Stimulated activated CD4-positive, alpha-beta T cell treated with anti-CD3 and anti-CD28 coated beads, TNF-alpha, amount 100 ng/mL, for 1 hour (primary cell): ENCODE data around the gene ERC2.

Experiments
- DNase-seq, 3 donors: peaks; one replicate each; pipeline ENCODE4 v3.0.0-alpha.2; 2020; ENCODE audit warnings: low read depth in 3 of 3, low spot score in 1 of 3

Gene ERC2

GRCh38 chr3:55658690-55659562 is 809.3 kb downstream of the ERC2 start:
- DNase-seq: no peak

- DNase-seq: no peak
Observed at GRCh38 chr3:55658270-55658669, 810.0 kb downstream of the ERC2 start.

GRCh38 chr3:55655544-55655943 is 812.7 kb downstream of the ERC2 start:
- no peak for DNase-seq

GRCh38 chr3:55654123-55654760 is 814.0 kb downstream of the ERC2 start:
- DNase-seq: no peak

GRCh38 chr3:55651011-55651410 is 817.3 kb downstream of the ERC2 start:
- DNase-seq: no peak

- no peak for DNase-seq
Observed at GRCh38 chr3:55650011-55650410, 818.3 kb downstream of the ERC2 start.

GRCh38 chr3:55649554-55649953 is 818.7 kb downstream of the ERC2 start:
- DNase-seq: no peak

- no peak for DNase-seq
Observed at GRCh38 chr3:55648591-55649318, 819.5 kb downstream of the ERC2 start.

GRCh38 chr3:55647670-55648069 is 820.6 kb downstream of the ERC2 start:
- no peak for DNase-seq

GRCh38 chr3:55647063-55647462 is 821.2 kb downstream of the ERC2 start:
- no peak for DNase-seq

GRCh38 chr3:55646121-55646520 is 822.1 kb downstream of the ERC2 start:
- no peak for DNase-seq

GRCh38 chr3:55645422-55645821 is 822.8 kb downstream of the ERC2 start:
- DNase-seq: no peak

- DNase-seq: no peak
Observed at GRCh38 chr3:55643283-55643682, 825.0 kb downstream of the ERC2 start.

- DNase-seq: no peak
Observed at GRCh38 chr3:55641964-55642363, 826.3 kb downstream of the ERC2 start.

GRCh38 chr3:55639896-55640765 is 828.1 kb downstream of the ERC2 start:
- no peak for DNase-seq

GRCh38 chr3:55639143-55639542 is 829.1 kb downstream of the ERC2 start:
- DNase-seq: no peak

GRCh38 chr3:55637906-55638638 is 830.2 kb downstream of the ERC2 start:
- DNase-seq: no peak

GRCh38 chr3:55636300-55637195 is 831.7 kb downstream of the ERC2 start:
- no peak for DNase-seq

- DNase-seq: no peak
Observed at GRCh38 chr3:55634345-55634744, 833.9 kb downstream of the ERC2 start.
